BE2C (cell line): ENCODE results near the gene SLC39A2. TPM values are rescaled to one million over a fixed set of nuclear protein-coding genes. Genes with fewer than 3 reads are reported as not detected.
"Not testable (repeated sequence)": the region's sequence is repeated elsewhere in the genome, so short reads cannot be mapped to it uniquely, and the experiment has no call there.

ENCODE experiments used
- DNase-seq: peaks from one replicate; pipeline ENCODE4 v3.0.0-alpha.2; 2020
- H3K27me3 ChIP-seq: fragments of 250-450 bp; sonication (Bioruptor Pico); 2 replicates; pipeline ENCODE4 v1.5.1; 2020; ENCODE audit warnings: mild to moderate bottlenecking
- H3K36me3 ChIP-seq: fragments of 250-450 bp; sonication (Bioruptor Pico); 2 replicates; pipeline ENCODE4 v1.5.1; 2020; ENCODE audit warnings: mild to moderate bottlenecking
- H3K4me1 ChIP-seq: fragments of 250-450 bp; sonication (Bioruptor Pico); 2 replicates; pipeline ENCODE4 v1.5.1; 2020
- H3K4me3 ChIP-seq: 2 replicates; pipeline ENCODE4 v1.5.1; 2011; ENCODE audit warnings: low read depth, low read length
- H3K9me3 ChIP-seq: fragments of 250-450 bp; sonication (Bioruptor Pico); 2 replicates; pipeline ENCODE4 v1.5.1; 2020
- polyA plus RNA-seq: library from polyadenylated mRNA; unstranded; fragments of >200 nt; gene quantifications from one replicate; pipeline ENCODE4 v1.2.1, GENCODE V29; 2012; ENCODE audit warnings: low read depth, missing spikeins; ENCODE audit not compliant: insufficient read length, insufficient read depth
- TF ChIP-seq, protein P1 (sequence below): IDR thresholded peaks from 2 replicates; pipeline ENCODE4 v1.5.1; 2012; ENCODE audit warnings: mild to moderate bottlenecking, low read depth, low read length

Gene SLC39A2, protein sequence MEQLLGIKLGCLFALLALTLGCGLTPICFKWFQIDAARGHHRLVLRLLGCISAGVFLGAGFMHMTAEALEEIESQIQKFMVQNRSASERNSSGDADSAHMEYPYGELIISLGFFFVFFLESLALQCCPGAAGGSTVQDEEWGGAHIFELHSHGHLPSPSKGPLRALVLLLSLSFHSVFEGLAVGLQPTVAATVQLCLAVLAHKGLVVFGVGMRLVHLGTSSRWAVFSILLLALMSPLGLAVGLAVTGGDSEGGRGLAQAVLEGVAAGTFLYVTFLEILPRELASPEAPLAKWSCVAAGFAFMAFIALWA
- not detected for polyA plus RNA-seq

DNA sequence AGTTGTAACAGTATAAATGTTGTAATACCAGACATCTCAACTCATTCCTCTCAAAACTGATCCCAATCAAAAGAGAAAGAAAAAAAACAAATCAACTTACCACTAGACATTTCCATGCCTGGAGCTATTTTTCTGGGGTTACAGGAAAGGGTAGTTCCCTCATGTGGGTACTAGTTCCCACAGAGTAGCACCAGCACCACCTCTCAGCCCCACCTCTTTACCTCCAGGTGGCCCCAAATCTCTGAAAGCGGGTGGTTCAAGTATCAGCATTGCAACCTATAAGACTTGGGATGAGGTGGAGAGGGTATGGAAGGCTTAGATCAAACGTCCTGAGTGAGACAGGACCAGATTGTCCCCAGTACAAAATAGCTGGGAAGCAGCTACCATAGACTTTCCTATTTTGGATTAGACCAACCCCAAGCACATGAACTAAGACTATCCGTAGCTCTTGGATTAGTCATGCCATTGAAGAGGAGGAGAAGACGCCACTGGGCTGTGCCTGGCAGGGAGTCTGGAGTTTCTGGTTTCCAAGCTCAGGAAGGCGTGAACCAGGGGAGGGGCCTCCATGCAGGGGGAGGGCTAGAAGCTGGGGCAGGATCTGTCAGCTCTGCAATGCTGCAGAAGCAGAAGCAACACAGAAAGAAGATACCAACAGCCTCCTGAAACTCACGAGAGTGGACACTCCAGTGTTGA, at the start of gene SLC39A2:
Gene SLC39A2, plus strand, starts transcription at position 620 of the 693 bp plus-strand sequence. CDS start 154 bp downstream, outside the sequence.
- H3K4me3 ChIP-seq = no peak within 1 kb of the TSS
- peak; percentile 53 for DNase-seq
- H3K4me1 ChIP-seq = peaks cover 11% of the 10 kb centered on the region
- no peaks in the 10 kb centered on the region for H3K27me3 ChIP-seq
- no peaks in the 10 kb centered on the region for H3K9me3 ChIP-seq
- H3K36me3 ChIP-seq = peaks cover 22% of the 10 kb centered on the region
- TF ChIP-seq, protein P1, sequence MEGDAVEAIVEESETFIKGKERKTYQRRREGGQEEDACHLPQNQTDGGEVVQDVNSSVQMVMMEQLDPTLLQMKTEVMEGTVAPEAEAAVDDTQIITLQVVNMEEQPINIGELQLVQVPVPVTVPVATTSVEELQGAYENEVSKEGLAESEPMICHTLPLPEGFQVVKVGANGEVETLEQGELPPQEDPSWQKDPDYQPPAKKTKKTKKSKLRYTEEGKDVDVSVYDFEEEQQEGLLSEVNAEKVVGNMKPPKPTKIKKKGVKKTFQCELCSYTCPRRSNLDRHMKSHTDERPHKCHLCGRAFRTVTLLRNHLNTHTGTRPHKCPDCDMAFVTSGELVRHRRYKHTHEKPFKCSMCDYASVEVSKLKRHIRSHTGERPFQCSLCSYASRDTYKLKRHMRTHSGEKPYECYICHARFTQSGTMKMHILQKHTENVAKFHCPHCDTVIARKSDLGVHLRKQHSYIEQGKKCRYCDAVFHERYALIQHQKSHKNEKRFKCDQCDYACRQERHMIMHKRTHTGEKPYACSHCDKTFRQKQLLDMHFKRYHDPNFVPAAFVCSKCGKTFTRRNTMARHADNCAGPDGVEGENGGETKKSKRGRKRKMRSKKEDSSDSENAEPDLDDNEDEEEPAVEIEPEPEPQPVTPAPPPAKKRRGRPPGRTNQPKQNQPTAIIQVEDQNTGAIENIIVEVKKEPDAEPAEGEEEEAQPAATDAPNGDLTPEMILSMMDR = no peak

DNA sequence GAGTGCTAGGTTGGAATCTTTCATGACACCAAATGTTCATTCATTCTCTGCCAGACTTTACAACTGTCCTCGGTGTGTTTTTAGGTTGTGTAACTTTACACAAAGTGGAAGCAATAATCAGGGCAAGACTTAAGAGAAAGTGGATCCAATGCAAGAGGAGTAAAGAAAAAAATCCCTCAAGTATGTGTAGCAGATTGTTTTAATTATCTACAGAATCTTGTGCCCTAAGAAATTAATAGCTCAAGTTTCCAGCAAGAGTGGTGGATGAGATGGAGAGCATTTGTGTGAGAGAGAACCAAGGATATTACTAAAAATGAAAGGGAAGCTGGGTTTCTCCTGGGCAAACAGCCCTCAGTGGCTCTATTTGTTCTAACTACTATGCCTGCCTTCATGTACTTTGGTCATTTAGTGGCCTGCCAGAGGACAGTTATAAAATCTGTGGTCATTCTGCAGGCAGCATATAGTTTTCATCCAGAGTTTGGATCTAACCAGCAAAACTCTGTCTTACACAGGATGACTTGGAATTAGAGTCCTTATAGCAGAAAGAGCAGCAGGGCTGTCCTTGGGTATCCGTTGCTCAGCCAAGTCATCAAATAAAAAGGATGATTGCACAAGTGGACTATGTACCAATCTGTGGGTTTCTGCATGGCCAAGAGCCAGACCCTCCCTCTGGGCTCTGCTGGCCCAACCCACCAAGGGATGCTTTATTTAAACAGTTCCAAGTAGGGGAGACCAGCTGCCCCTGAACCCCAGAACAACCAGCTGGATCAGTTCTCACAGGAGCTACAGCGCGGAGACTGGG, 44.2 kb upstream of the SLC39A2 start, which contains the start of gene RNASE2:
Gene RNASE2, plus strand, starts transcription at position 752 of the 802 bp plus-strand sequence. CDS start 285 bp downstream, outside the sequence.
- not testable (repeated sequence) for DNase-seq, H3K4me1 ChIP-seq, H3K36me3 ChIP-seq, H3K4me3 ChIP-seq, H3K9me3 ChIP-seq
- H3K27me3 ChIP-seq = peaks cover 56% of the 10 kb centered on the region

DNA sequence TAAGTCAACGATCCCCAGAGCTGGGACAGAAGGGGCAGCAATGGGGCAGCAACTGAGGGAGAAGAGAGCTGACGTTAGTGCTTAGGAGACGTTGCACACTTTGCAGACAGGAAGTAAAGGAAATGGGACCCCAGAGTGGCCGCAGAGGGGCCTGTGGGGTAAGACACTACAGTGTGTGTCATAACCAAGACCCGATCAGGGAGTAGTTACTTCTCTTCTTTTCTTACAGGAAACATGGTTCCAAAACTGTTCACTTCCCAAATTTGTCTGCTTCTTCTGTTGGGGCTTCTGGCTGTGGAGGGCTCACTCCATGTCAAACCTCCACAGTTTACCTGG, 43.6 kb upstream of the SLC39A2 start:
- H3K9me3 ChIP-seq, H3K36me3 ChIP-seq, H3K4me1 ChIP-seq, H3K4me3 ChIP-seq, DNase-seq: not testable (repeated sequence)
- H3K27me3 ChIP-seq = peaks cover 50% of the 10 kb centered on the region

DNA sequence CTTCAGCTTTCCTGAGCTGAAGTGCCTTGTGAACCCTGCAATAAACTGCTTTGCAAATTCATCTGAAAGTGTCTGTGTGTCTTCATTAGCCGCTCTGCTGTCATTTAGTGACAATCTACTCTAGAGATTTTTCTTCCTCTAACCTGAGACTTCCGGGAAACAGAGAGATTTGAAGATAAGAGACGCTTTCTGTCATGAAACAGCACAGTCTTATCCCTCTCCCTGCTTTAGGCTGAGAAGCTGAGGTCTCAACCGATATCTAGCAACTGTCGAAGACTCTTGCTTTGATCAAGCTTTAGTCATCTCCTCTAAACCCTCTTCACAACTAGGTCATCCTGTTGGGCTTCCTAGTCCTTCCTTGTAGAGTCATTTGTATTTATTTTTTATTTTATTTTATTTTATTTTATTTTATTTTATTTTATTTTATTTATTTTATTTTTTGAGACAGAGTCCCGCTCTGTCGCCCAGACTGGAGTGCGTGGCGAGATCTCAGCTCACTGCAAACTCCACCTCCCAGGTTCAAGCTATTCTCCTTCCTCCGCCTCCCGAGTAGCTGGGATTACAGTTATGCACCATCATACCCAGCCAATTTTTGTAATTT, 42.6 kb upstream of the SLC39A2 start:
- Histone ChIP-seq H3K36me3 (no peaks in the 10 kb centered on the region), H3K27me3 (peaks cover 40% of the 10 kb centered on the region), H3K4me1 (no peaks in the 10 kb centered on the region), H3K4me3 (no peak overlapping the region), H3K9me3 (no peaks in the 10 kb centered on the region)
- TF ChIP-seq, protein P1 = no peak
- no peak for DNase-seq

DNA sequence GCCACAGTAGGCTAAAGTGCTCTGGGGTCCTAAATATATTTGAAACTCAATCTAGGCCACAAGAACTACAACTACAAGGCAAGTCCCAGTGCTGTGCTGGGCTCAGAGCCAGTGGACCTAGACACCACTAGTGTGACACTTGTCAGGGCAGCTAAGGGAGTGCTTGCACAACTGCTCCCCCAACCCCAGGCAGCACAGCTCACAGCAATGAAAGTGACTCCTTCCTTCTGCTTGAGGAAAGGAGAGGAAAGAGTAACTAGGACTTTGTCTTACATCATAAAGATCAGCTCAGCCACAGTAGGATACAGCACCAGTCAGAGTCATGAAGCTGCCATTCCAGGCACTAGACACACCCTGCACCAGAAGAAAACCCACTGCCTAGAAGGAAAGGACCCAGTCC, 40.1 kb upstream of the SLC39A2 start:
- not testable (repeated sequence) for H3K36me3 ChIP-seq

DNA sequence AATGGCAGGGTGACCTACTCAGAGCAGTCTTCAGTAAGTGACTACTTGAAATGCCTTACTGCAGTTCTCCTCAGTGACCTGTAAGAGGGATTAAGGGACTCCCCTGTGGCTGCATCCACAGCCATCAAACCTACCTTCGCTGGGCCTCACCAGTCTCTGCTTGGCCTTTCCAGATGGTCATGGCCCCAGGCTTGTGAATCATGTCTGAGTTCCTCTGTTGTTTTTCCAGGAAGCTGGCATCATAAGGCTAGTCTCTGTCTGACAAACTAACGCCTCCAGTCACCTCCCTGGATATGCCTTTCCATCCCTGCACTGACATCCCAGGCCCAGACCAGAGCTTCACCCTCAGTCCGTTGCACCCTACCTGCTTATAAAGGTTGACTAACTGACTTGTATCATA, 29.8 kb upstream of the SLC39A2 start:
- Histone ChIP-seq H3K9me3 (no peaks in the 10 kb centered on the region), H3K27me3 (peaks cover 26% of the 10 kb centered on the region), H3K4me1 (no peaks in the 10 kb centered on the region), H3K4me3 (no peak overlapping the region), H3K36me3 (no peaks in the 10 kb centered on the region)
- DNase-seq = no peak
- TF ChIP-seq, protein P1 = no peak

More for the DNA sequence above, 40.1 kb upstream of the SLC39A2 start:
- not testable (repeated sequence) for H3K4me1 ChIP-seq, DNase-seq, H3K9me3 ChIP-seq, H3K4me3 ChIP-seq
- peaks cover 22% of the 10 kb centered on the region for H3K27me3 ChIP-seq

DNA sequence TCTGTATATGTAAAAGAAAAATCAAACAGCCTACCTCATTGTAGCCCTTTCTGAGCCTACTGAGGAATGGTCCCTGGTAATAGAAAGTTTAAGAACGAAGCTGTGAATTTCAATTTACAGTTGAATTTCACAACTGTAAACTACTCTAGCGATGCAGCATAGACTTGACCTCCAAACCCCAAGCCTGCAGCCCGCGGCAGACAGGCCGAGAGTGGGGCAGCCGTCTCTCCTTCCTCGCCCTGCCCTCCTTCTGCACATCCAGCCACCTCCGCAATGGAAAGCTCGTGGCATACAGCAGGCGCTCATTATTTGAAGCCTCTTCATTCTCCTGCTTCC, 28.5 kb upstream of the SLC39A2 start:
- Histone ChIP-seq H3K36me3 (no peaks in the 10 kb centered on the region), H3K9me3 (no peaks in the 10 kb centered on the region), H3K4me3 (peak overlapping the region; percentile 91), H3K27me3 (peaks cover 22% of the 10 kb centered on the region), H3K4me1 (no peaks in the 10 kb centered on the region)
- no peak for DNase-seq
- TF ChIP-seq, protein P1 = no peak
